C4-2B (cell line): ENCODE data around the gene SLC25A21.
"Not testable (repeated sequence)": the region's sequence is repeated elsewhere in the genome, so short reads cannot be mapped to it uniquely, and the experiment has no call there.

Source experiments
- H3K27ac ChIP-seq: fragments of 450-650 bp; 2 replicates; pipeline ENCODE4 v1.5.1; 2017
- CTCF ChIP-seq: fragments of 450-650 bp; conservative IDR thresholded peaks from 2 replicates; pipeline ENCODE4 v1.5.1; 2017; ENCODE audit warnings: mild to moderate bottlenecking
- ZFX ChIP-seq: fragments of 450-650 bp; IDR thresholded peaks from 2 replicates; pipeline ENCODE4 v1.6.1; 2017

Gene SLC25A21

GRCh38 chr14:37167151-37168047 lies 5.0 kb downstream of the SLC25A21 start:
- no peak for TF ChIP-seq CTCF
- no peak for TF ChIP-seq ZFX
- H3K27ac ChIP-seq = no peak overlapping the region

GRCh38 chr14:37165794-37166193 lies 6.6 kb downstream of the SLC25A21 start:
- TF ChIP-seq ZFX (no peak), CTCF (no peak)
- no peak overlapping the region for H3K27ac ChIP-seq

GRCh38 chr14:37162307-37162706 lies 10.1 kb downstream of the SLC25A21 start:
- H3K27ac ChIP-seq = not testable (repeated sequence)

- no peak overlapping the region for H3K27ac ChIP-seq
- TF ChIP-seq CTCF = no peak
- no peak for TF ChIP-seq ZFX
These were observed 14.4 kb downstream of the SLC25A21 start for GRCh38 chr14:37157987-37158386.

- TF ChIP-seq CTCF (no peak), ZFX (no peak)
These were observed 18.9 kb downstream of the SLC25A21 start for GRCh38 chr14:37153483-37153882.

GRCh38 chr14:37153005-37153404 lies 19.4 kb downstream of the SLC25A21 start:
- H3K27ac ChIP-seq = no peak overlapping the region
- TF ChIP-seq CTCF (no peak), ZFX (no peak)

More at GRCh38 chr14:37153483-37153882, 18.9 kb downstream of the SLC25A21 start:
- no peak overlapping the region for H3K27ac ChIP-seq

- TF ChIP-seq CTCF = peak; percentile 82
- no peak for TF ChIP-seq ZFX
- H3K27ac ChIP-seq = no peak overlapping the region
These were observed 22.0 kb downstream of the SLC25A21 start for GRCh38 chr14:37150414-37150813.

- TF ChIP-seq ZFX (no peak), CTCF (no peak)
- H3K27ac ChIP-seq = no peak overlapping the region
These were observed 25.0 kb downstream of the SLC25A21 start for GRCh38 chr14:37147310-37147880.

- not testable (repeated sequence) for H3K27ac ChIP-seq
These were observed 26.0 kb downstream of the SLC25A21 start for GRCh38 chr14:37146438-37146837.
